Measurements from ENCODE around the gene PRDM16.

- TF ChIP-seq, protein P1, sequence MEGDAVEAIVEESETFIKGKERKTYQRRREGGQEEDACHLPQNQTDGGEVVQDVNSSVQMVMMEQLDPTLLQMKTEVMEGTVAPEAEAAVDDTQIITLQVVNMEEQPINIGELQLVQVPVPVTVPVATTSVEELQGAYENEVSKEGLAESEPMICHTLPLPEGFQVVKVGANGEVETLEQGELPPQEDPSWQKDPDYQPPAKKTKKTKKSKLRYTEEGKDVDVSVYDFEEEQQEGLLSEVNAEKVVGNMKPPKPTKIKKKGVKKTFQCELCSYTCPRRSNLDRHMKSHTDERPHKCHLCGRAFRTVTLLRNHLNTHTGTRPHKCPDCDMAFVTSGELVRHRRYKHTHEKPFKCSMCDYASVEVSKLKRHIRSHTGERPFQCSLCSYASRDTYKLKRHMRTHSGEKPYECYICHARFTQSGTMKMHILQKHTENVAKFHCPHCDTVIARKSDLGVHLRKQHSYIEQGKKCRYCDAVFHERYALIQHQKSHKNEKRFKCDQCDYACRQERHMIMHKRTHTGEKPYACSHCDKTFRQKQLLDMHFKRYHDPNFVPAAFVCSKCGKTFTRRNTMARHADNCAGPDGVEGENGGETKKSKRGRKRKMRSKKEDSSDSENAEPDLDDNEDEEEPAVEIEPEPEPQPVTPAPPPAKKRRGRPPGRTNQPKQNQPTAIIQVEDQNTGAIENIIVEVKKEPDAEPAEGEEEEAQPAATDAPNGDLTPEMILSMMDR (conservative IDR thresholded peaks at IDR 0.05; ENCODE audit: low read depth, low read length), result no peak
- no peak for TF ChIP-seq EZH2 (IDR thresholded peaks at IDR 0.05; ENCODE audit: low read length, unreplicated experiment)
- no peak for TF ChIP-seq EZH2phosphoT487 (IDR thresholded peaks at IDR 0.05; ENCODE audit: borderline replicate concordance, low read length)
Observed at GRCh38 chr1:3455670-3456448, 386.9 kb downstream of the PRDM16 start.
